K562 (cell line): ENCODE results near the gene HSD11B1L. TPM values are rescaled to one million over a fixed set of nuclear protein-coding genes. Genes with fewer than 3 reads are reported as not detected.

Experiments
- ERF ChIP-seq: fragments of 450-650 bp; formaldehyde crosslinking; IDR thresholded peaks from 2 replicates; pipeline ENCODE4 v1.4.0; 2020; ENCODE audit warnings: mild to moderate bottlenecking, mixed read lengths
- KDM2B ChIP-seq: fragments of 250-450 bp; sonication (Bioruptor Pico); IDR thresholded peaks from 2 replicates; pipeline ENCODE4 v1.8.0; 2021; ENCODE audit warnings: mild to moderate bottlenecking, moderate library complexity
- MTF1 ChIP-seq: fragments of 250-450 bp; sonication (Bioruptor Pico); IDR thresholded peaks from 2 replicates; pipeline ENCODE4 v1.9.0; 2021; ENCODE audit warnings: moderate library complexity, mild to moderate bottlenecking, inconsistent platforms, borderline replicate concordance
- NONO ChIP-seq, 2 experiments: fragments of 200-400 bp in 1 of 2; fragments of 450-650 bp in 1 of 2; formaldehyde crosslinking in 1 of 2; IDR thresholded peaks; 2 replicates each; pipeline ENCODE4 v1.6.1; 2017; ENCODE audit warnings: low read depth in 2 of 2, mild to moderate bottlenecking in 2 of 2, moderate library complexity in 2 of 2, low read length in 1 of 2
- PATZ1 ChIP-seq: fragments of 250-450 bp; sonication (Bioruptor Pico); IDR thresholded peaks from 2 replicates; pipeline ENCODE4 v1.5.0; 2020; ENCODE audit warnings: mild to moderate bottlenecking, borderline replicate concordance
- PCBP1 ChIP-seq: fragments of 200-400 bp; formaldehyde crosslinking; IDR thresholded peaks from 2 replicates; pipeline ENCODE4 v1.6.1; 2018; ENCODE audit warnings: mild to moderate bottlenecking, low read depth, low read length; ENCODE audit not compliant: poor library complexity, severe bottlenecking
- PHB2 ChIP-seq: fragments of 450-650 bp; IDR thresholded peaks from 2 replicates; pipeline ENCODE4 v1.6.1; 2017; ENCODE audit warnings: low read depth
- PKNOX1 ChIP-seq: fragments of 450-650 bp; IDR thresholded peaks from 2 replicates; pipeline ENCODE4 v1.6.1; 2016
- PRPF4 ChIP-seq: fragments of 200-400 bp; formaldehyde crosslinking; IDR thresholded peaks from one replicate; pipeline ENCODE4 v1.6.1; 2017; ENCODE audit warnings: low read length, low read depth, mild to moderate bottlenecking; ENCODE audit not compliant: insufficient read depth, poor library complexity, severe bottlenecking
- RAD51 ChIP-seq: fragments of 450-650 bp; IDR thresholded peaks from 2 replicates; pipeline ENCODE4 v1.7.1; 2016; ENCODE audit warnings: low read depth, mild to moderate bottlenecking, borderline replicate concordance
- RBM22 ChIP-seq: fragments of 200-400 bp; formaldehyde crosslinking; IDR thresholded peaks from 2 replicates; pipeline ENCODE4 v1.6.1; 2018; ENCODE audit warnings: low read length, low read depth; ENCODE audit not compliant: poor library complexity, severe bottlenecking
- RFX1 ChIP-seq: fragments of 450-650 bp; IDR thresholded peaks from 2 replicates; pipeline ENCODE4 v1.6.1; 2016; ENCODE audit warnings: mild to moderate bottlenecking, moderate library complexity
- SIN3A ChIP-seq, 2 experiments: fragments of 150-350 bp in 1 of 2; IDR thresholded peaks; 2 replicates each; pipeline ENCODE4 v1.6.1; 2011 to 2016; ENCODE audit warnings: borderline replicate concordance in 2 of 2, low read depth in 2 of 2, low read length in 2 of 2, mild to moderate bottlenecking in 2 of 2, moderate library complexity in 2 of 2; ENCODE audit not compliant: control insufficient read depth in 1 of 2
- TEAD4 ChIP-seq, 2 experiments: sonication (generic) in 1 of 2; formaldehyde crosslinking in 1 of 2; IDR thresholded peaks; 2 replicates each; pipeline versions ENCODE4 v1.6.1 to v1.8.0; 2012 to 2022; ENCODE audit warnings: borderline replicate concordance in 1 of 2, inconsistent platforms in 1 of 2, low read length in 1 of 2, mild to moderate bottlenecking in 1 of 2, missing genetic modification reagents in 1 of 2
- ZBED1 ChIP-seq: IDR thresholded peaks from 2 replicates; pipeline ENCODE4 v1.6.1; 2014
- ZNF217 ChIP-seq: sonication (generic); formaldehyde crosslinking; IDR thresholded peaks from 2 replicates; pipeline ENCODE4 v1.8.0; 2022; ENCODE audit warnings: mild to moderate bottlenecking, missing genetic modification reagents
- ZNF586 ChIP-seq: fragments of 450-650 bp; formaldehyde crosslinking; conservative IDR thresholded peaks from 2 replicates; pipeline ENCODE4 v1.4.0; 2020; ENCODE audit warnings: mild to moderate bottlenecking, moderate library complexity
- polyA plus RNA-seq, 8 experiments: library from polyadenylated mRNA; depleted of rRNA in 4 of 8; stranded (reverse) in 5 of 8; unstranded in 3 of 8; fragments of >200 nt; fragmentation: Nextera tagmentation in 2 of 8; fragmentation: Illumina TruSeq in 1 of 8; extraction: Ambion mirVana in 2 of 8; extraction: Trizol in 1 of 8; gene quantifications; 2 replicates each; pipeline versions ENCODE4 v1.2.1 to v1.2.3, GENCODE V29; 2011 to 2014; ENCODE audit warnings: inconsistent platforms in 1 of 8, missing spikeins in 1 of 8
- total RNA-seq, 7 experiments: library from RNA; depleted of rRNA in 6 of 7; stranded (reverse); fragments of >200 nt in 6 of 7; fragmentation: Illumina TruSeq in 2 of 7; extraction: Trizol in 2 of 7; gene quantifications; 2 replicates each; pipeline versions ENCODE4 v1.2.1 to v1.2.3, GENCODE V29; 2011 to 2021; ENCODE audit warnings: low replicate concordance in 1 of 7
- TF ChIP-seq, protein P1 (sequence below): fragments of 450-650 bp; IDR thresholded peaks from 2 replicates; pipeline ENCODE4 v1.6.1; 2016; ENCODE audit warnings: borderline replicate concordance
- TF ChIP-seq, protein P2 (sequence below), 3 experiments: fragments of 200-800 bp in 1 of 3; sonication (Bioruptor generic) in 1 of 3; sonication (generic) in 1 of 3; formaldehyde crosslinking in 1 of 3; IDR thresholded peaks; 2 replicates each; pipeline versions ENCODE4 v1.6.1 to v1.8.0; 2016 to 2022; ENCODE audit warnings: mild to moderate bottlenecking in 2 of 3, missing compliant biosample characterization in 2 of 3, missing genetic modification characterization in 2 of 3, missing genetic modification reagents in 1 of 3

HSD11B1L gene
- total and polyA plus RNA-seq, 9 of the 15 experiments (the other 6 are each of a cell fraction or from before 2014, with no cell fraction given) = 0.31 to 7.7 (median 2.3) TPM

DNA sequence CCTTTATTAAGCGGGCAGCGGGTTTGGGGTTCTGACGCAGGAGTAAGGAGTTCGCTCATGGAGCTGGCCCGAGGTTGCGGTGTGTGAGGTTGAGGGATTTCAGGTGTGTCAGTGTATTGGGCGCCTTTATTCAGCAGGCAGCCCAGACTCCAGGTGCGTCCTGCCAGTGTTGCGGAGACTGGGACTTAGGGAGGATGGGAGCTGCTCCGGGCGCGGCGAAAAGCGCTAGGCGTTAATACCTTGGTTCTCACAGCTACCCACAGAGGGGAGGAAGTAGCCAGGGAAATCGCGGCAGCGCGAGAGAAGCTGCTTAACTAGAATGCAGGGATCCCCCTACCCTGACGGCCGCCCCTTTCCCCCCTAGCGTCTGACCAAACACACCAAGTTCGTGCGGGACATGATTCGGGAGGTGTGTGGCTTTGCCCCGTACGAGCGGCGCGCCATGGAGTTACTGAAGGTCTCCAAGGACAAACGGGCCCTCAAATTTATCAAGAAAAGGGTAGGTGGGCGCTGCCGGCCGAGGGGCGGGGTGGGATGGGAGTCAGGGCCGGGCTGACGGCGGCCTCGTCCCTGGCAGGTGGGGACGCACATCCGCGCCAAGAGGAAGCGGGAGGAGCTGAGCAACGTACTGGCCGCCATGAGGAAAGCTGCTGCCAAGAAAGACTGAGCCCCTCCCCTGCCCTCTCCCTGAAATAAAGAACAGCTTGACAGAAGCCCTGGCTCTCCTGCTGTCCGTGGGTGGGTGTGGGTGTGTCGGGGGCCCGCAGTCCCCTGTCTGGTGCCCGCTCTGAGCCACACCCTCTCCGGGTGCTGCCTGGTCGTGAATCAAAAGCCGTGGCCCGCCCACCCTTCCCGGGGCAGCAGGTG lies 10.4 kb downstream of the HSD11B1L start (continued):
- TF ChIP-seq TEAD4 (IDR thresholded peaks at IDR 0.05; ENCODE audit: low read length) (no peak; the same call in 1 of the 2 replicates), TEAD4 (CRISPR knock-in tag; IDR thresholded peaks at IDR 0.05; ENCODE audit: borderline replicate concordance) (no peak), RFX1 (no peak), PCBP1 (peak; percentile 90), PKNOX1 (peak; percentile 8; the same call in 1 of the 2 replicates), NONO (IDR thresholded peaks at IDR 0.05; ENCODE audit: low read depth in 2 of 2, low read length in 1 of 2) (0 out of 4 replicates have a peak, but pooled peaks of 1 of the 2 experiments have one; percentile 32), RBM22 (peak; percentile 92), ZNF586 (CRISPR knock-in tag) (no peak), RAD51 (no peak), ZNF217 (CRISPR knock-in tag) (no peak), PRPF4 (peak; percentile 64), KDM2B (CRISPR knock-in tag) (no peak), MTF1 (no peak), PHB2 (no peak), ERF (CRISPR knock-in tag) (0 out of 2 replicates have a peak, but pooled peaks have one; percentile 9), PATZ1 (CRISPR knock-in tag) (peak; percentile 71; the same call in 1 of the 2 replicates), ZBED1 (0 out of 2 replicates have a peak, but pooled peaks have one; percentile 34), SIN3A (IDR thresholded peaks at IDR 0.05; ENCODE audit: borderline replicate concordance in 2 of 2, control insufficient read depth in 1 of 2, low read depth in 2 of 2, low read length in 2 of 2) (peak in 1 of 2 experiments; percentile 75; a peak in 2 of 4 replicates)
- TF ChIP-seq, protein P1, sequence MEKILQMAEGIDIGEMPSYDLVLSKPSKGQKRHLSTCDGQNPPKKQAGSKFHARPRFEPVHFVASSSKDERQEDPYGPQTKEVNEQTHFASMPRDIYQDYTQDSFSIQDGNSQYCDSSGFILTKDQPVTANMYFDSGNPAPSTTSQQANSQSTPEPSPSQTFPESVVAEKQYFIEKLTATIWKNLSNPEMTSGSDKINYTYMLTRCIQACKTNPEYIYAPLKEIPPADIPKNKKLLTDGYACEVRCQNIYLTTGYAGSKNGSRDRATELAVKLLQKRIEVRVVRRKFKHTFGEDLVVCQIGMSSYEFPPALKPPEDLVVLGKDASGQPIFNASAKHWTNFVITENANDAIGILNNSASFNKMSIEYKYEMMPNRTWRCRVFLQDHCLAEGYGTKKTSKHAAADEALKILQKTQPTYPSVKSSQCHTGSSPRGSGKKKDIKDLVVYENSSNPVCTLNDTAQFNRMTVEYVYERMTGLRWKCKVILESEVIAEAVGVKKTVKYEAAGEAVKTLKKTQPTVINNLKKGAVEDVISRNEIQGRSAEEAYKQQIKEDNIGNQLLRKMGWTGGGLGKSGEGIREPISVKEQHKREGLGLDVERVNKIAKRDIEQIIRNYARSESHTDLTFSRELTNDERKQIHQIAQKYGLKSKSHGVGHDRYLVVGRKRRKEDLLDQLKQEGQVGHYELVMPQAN = no peak
- TF ChIP-seq, protein P2, sequence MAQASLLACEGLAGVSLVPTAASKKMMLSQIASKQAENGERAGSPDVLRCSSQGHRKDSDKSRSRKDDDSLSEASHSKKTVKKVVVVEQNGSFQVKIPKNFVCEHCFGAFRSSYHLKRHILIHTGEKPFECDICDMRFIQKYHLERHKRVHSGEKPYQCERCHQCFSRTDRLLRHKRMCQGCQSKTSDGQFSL (CRISPR knock-in tag; IDR thresholded peaks at IDR 0.05) = 0 out of 2 replicates have a peak, but pooled peaks have one; percentile 46
- TF ChIP-seq, protein P2 (tag; IDR thresholded peaks at IDR 0.05) = no peak
